IMR-90 (cell line): Measurements from ENCODE around the gene CAMKMT. TPM values are rescaled to one million over a fixed set of nuclear protein-coding genes. Genes with fewer than 3 reads are reported as not detected.
A peak's percentile ranks its signal among the peaks of the same experiment; 100 is the strongest.

Source experiments
- ATAC-seq: fragments of 200-7000 bp; cut with Tn5 transposase; 2 replicates; pipeline ENCODE4 v1.9.1; 2020; ENCODE audit warnings: low read depth, mild to moderate bottlenecking, moderate library complexity
- BruUV-seq: library from RNA; stranded (reverse); fragments of 400-500 nt; replicated peaks from 2 replicates; lab custom pipeline; 2021; lab: Mats Ljungman, UMichigan
- CTCF ChIA-PET: fragments of 300-600 bp; formaldehyde crosslinking; extraction: SDS; loops from one replicate; lab custom pipeline; 2021; ENCODE audit warnings: antibody characterized with exemption; lab: Yijun Ruan, JAX
- POLR2A ChIA-PET: fragments of 300-600 bp; sonication (Branson Sonifier 250); formaldehyde crosslinking; loops from one replicate; lab custom pipeline; 2022; ENCODE audit warnings: antibody characterized with exemption; ENCODE audit not compliant: unreplicated experiment; lab: Charles Lee
- DNase-seq: peaks from one replicate; pipeline ENCODE4 v3.0.0; 2013
- H2AFZ ChIP-seq: replicated peaks from 2 replicates; pipeline ENCODE3; 2013; ENCODE audit warnings: low read length, mild to moderate bottlenecking; ENCODE audit not compliant: poor library complexity
- H2AK5ac ChIP-seq: 2 replicates; pipeline ENCODE4 v1.6.1; 2013; ENCODE audit warnings: low read depth, low read length, inconsistent platforms
- H2AK9ac ChIP-seq: replicated peaks from 2 replicates; pipeline ENCODE3; 2013; ENCODE audit warnings: mild to moderate bottlenecking, low read depth, low read length, moderate library complexity; ENCODE audit not compliant: poor library complexity
- H2BK120ac ChIP-seq: 2 replicates; pipeline ENCODE4 v1.6.1; 2013; ENCODE audit warnings: low read depth, low read length, inconsistent platforms
- H2BK15ac ChIP-seq: 3 replicates; pipeline ENCODE4 v1.6.1; 2013; ENCODE audit warnings: low read depth, low read length, inconsistent platforms
- H2BK20ac ChIP-seq: 2 replicates; pipeline ENCODE4 v1.6.1; 2013; ENCODE audit warnings: low read depth, mild to moderate bottlenecking, inconsistent platforms, low read length, moderate library complexity
- H2BK5ac ChIP-seq: 2 replicates; pipeline ENCODE4 v1.6.1; 2013; ENCODE audit warnings: mild to moderate bottlenecking, low read depth, low read length, inconsistent platforms; ENCODE audit not compliant: poor library complexity, severe bottlenecking
- H3K14ac ChIP-seq: replicated peaks from 2 replicates; pipeline ENCODE4 v1.6.1; 2013; ENCODE audit warnings: low read depth, low read length, inconsistent platforms
- H3K18ac ChIP-seq: 2 replicates; pipeline ENCODE4 v1.6.1; 2013; ENCODE audit warnings: low read depth, low read length, control low read depth
- H3K23ac ChIP-seq: 2 replicates; pipeline ENCODE4 v1.6.1; 2013; ENCODE audit warnings: low read depth, low read length, inconsistent platforms
- H3K27ac ChIP-seq: 2 replicates; pipeline ENCODE4 v1.5.1; 2013; ENCODE audit warnings: mild to moderate bottlenecking, control low read depth, low read length; ENCODE audit not compliant: insufficient read depth
- H3K27me3 ChIP-seq: 2 replicates; pipeline ENCODE4 v1.6.1; 2013; ENCODE audit warnings: low read length; ENCODE audit not compliant: control insufficient read depth, insufficient read depth
- H3K36me3 ChIP-seq: 2 replicates; pipeline ENCODE4 v1.6.1; 2013; ENCODE audit warnings: low read length, mixed read lengths; ENCODE audit not compliant: control insufficient read depth, insufficient read depth
- H3K4ac ChIP-seq: 2 replicates; pipeline ENCODE4 v1.6.1; 2013; ENCODE audit warnings: low read depth, low read length, inconsistent platforms
- H3K4me1 ChIP-seq: 2 replicates; pipeline ENCODE4 v1.6.1; 2013; ENCODE audit warnings: low read length, mixed read lengths; ENCODE audit not compliant: control insufficient read depth, insufficient read depth
- H3K4me2 ChIP-seq: 2 replicates; pipeline ENCODE4 v1.6.1; 2013; ENCODE audit warnings: low read depth, mild to moderate bottlenecking, control low read depth, low read length, moderate library complexity
- H3K4me3 ChIP-seq: 2 replicates; pipeline ENCODE4 v1.5.1; 2013; ENCODE audit warnings: low read depth, mild to moderate bottlenecking, control low read depth, low read length, moderate library complexity; ENCODE audit not compliant: insufficient read depth
- H3K56ac ChIP-seq: 2 replicates; pipeline ENCODE4 v1.6.1; 2013; ENCODE audit warnings: low read length, inconsistent platforms; ENCODE audit not compliant: insufficient read depth; ENCODE audit errors: extremely low read depth
- H3K79me1 ChIP-seq, 2 experiments: 2 replicates each; pipeline ENCODE4 v1.6.1; 2013; ENCODE audit warnings: low read length in 2 of 2, inconsistent platforms in 1 of 2, low read depth in 1 of 2
- H3K9ac ChIP-seq: 2 replicates; pipeline ENCODE4 v1.6.1; 2013; ENCODE audit warnings: low read depth, low read length, control low read depth
- H3K9me1 ChIP-seq: 2 replicates; pipeline ENCODE4 v1.6.1; 2013; ENCODE audit warnings: low read length, inconsistent platforms; ENCODE audit not compliant: insufficient read depth
- H3K9me3 ChIP-seq: 2 replicates; pipeline ENCODE4 v1.6.1; 2013; ENCODE audit warnings: low read length; ENCODE audit not compliant: control insufficient read depth, insufficient read depth
- H4K20me1 ChIP-seq: 2 replicates; pipeline ENCODE4 v1.6.1; 2013; ENCODE audit warnings: low read length, inconsistent platforms; ENCODE audit not compliant: insufficient read depth
- H4K5ac ChIP-seq: 2 replicates; pipeline ENCODE4 v1.6.1; 2013; ENCODE audit warnings: mild to moderate bottlenecking, low read depth, low read length, control low read depth
- H4K8ac ChIP-seq, 2 experiments: 2 replicates each; pipeline ENCODE4 v1.6.1; 2013; ENCODE audit warnings: low read depth in 2 of 2, low read length in 2 of 2, control low read depth in 1 of 2, inconsistent platforms in 1 of 2
- H4K91ac ChIP-seq: 2 replicates; pipeline ENCODE4 v1.6.1; 2013; ENCODE audit warnings: low read depth, low read length, inconsistent platforms; ENCODE audit not compliant: insufficient read depth
- BHLHE40 ChIP-seq: fragments of 150-350 bp; IDR thresholded peaks from 2 replicates; pipeline ENCODE4 v1.6.1; 2016; ENCODE audit warnings: mild to moderate bottlenecking, low read depth, low read length
- CEBPB ChIP-seq: IDR thresholded peaks from 2 replicates; pipeline ENCODE4 v1.6.1; 2012; ENCODE audit warnings: low read depth, low read length, improper control_type of control experiment
- MXI1 ChIP-seq: IDR thresholded peaks from 2 replicates; pipeline ENCODE4 v1.6.1; 2012; ENCODE audit warnings: low read depth, mild to moderate bottlenecking, low read length, moderate library complexity, borderline replicate concordance
- RFX5 ChIP-seq: IDR thresholded peaks from 2 replicates; pipeline ENCODE4 v1.8.0; 2012; ENCODE audit warnings: low read depth, mild to moderate bottlenecking, low read length, moderate library complexity
- WGBS, 2 experiments: methylation state at CpG; one replicate each; pipeline versions ENCODE4 v1.1.5 to v1.1.7; 2013; ENCODE audit warnings: missing lambda C conversion rate in 2 of 2; ENCODE audit not compliant: insufficient read length in 1 of 2; ENCODE audit errors: extremely low coverage in 2 of 2; 5-methylcytosine and 5-hydroxymethylcytosine counted together
- dilution Hi-C: fragments of 300-500 bp; cut with HindIII; formaldehyde crosslinking; loops from one replicate; pipeline ENCODE4 v1.14.3; 2018; ENCODE audit warnings: low sequenced_read_pairs; ENCODE audit not compliant: unreplicated experiment
- in situ Hi-C: fragments of 300-500 bp; cut with MboI; formaldehyde crosslinking; loops from 3 replicates; pipeline ENCODE4 v1.14.3; 2019; ENCODE audit warnings: low sequenced_read_pairs, inconsistent platforms, mixed read lengths
- intact Hi-C: fragments of 100-400 bp; cut with micrococcal nuclease; formaldehyde crosslinking; loops from 2 replicates; pipeline ENCODE4 v1.10.0; 2022
- polyA plus RNA-seq, 3 experiments: library from polyadenylated mRNA; depleted of rRNA; stranded (reverse); fragments of >200 nt; gene quantifications; 2 replicates each; pipeline ENCODE4 v1.2.3, GENCODE V29; 2012; ENCODE audit warnings: low replicate concordance in 1 of 3
- total RNA-seq: library from RNA; depleted of rRNA; stranded (reverse); fragments of >200 nt; gene quantifications from 2 replicates; pipeline ENCODE4 v1.2.3, GENCODE V29; 2012

Gene CAMKMT
- total and polyA plus RNA-seq, 2 of the 4 experiments (the other 2 are of a cell fraction) = 4.4 to 6.8 TPM

- peaks cover 12% of the 10 kb centered on the region for H3K4me1 ChIP-seq
- ChIA-PET CTCF (interaction anchor here (0.7 to 1.0 kb wide), 2 partner anchors 9 to 260 kb away, joined by 3 read pairs; no protein-coding TSS in a partner anchor), POLR2A (interaction anchor here (0.7 kb wide), 1 partner anchor 11 kb away, joined by 3 read pairs; no protein-coding TSS in a partner anchor)
- intact Hi-C loops = no loop called here
- peaks cover 3% of the 10 kb centered on the region; the same call in 1 of the 2 replicates for H4K20me1 ChIP-seq
- peak overlapping the region; percentile 39; the same call in 1 of the 3 replicates for H2BK15ac ChIP-seq
- H2AFZ ChIP-seq = no peak overlapping the region
- dilution Hi-C loops = no loop called here
- H2AK9ac ChIP-seq = no peak overlapping the region
- H2AK5ac ChIP-seq = no peak overlapping the region
- WGBS, 2 experiments = no CpG with 5 or more reads among the region's 2 CpGs
- no TSS peak for BruUV-seq
- H3K9me3 ChIP-seq = no peaks in the 10 kb centered on the region
- peak overlapping the region; percentile 48; the same call in 1 of the 2 replicates for H3K4me2 ChIP-seq
- H2BK120ac ChIP-seq = peak overlapping the region; percentile 58
- ATAC-seq = peak; percentile 8
- peak overlapping the region; percentile 28; the same call in 1 of the 2 replicates for H4K91ac ChIP-seq
- peaks cover 19 to 39% of the 10 kb centered on the region in 2 experiments for H3K79me1 ChIP-seq
- no peaks in the 10 kb centered on the region for H3K27me3 ChIP-seq
- H2BK20ac ChIP-seq = peak overlapping the region; percentile 65
- H3K23ac ChIP-seq = peak overlapping the region; percentile 53; the same call in 1 of the 2 replicates
- H2BK5ac ChIP-seq = peak overlapping the region; percentile 83
- peaks cover 11% of the 10 kb centered on the region for H3K9me1 ChIP-seq
- H4K5ac ChIP-seq = peak overlapping the region; percentile 8; the same call in 1 of the 2 replicates
- peak; percentile 70 for DNase-seq
- TF ChIP-seq MXI1 (no peak), RFX5 (no peak), BHLHE40 (no peak), CEBPB (peak; percentile 43; the same call in 1 of the 2 replicates)
- H3K56ac ChIP-seq = peak overlapping the region; percentile 50; the same call in 1 of the 2 replicates
- peak overlapping the region; percentile 55; the same call in 1 of the 2 replicates for H3K27ac ChIP-seq
- H3K14ac ChIP-seq = peak overlapping the region; percentile 63; the same call in 1 of the 2 replicates
- H3K36me3 ChIP-seq = no peaks in the 10 kb centered on the region; the same call in 1 of the 2 replicates
- in situ Hi-C loops = no loop called here
- H3K4me3 ChIP-seq = no peak overlapping the region
- H3K4ac ChIP-seq = peak overlapping the region; percentile 16; the same call in 1 of the 2 replicates
- H3K18ac ChIP-seq = peak overlapping the region; percentile 24; the same call in 1 of the 2 replicates
- no peak overlapping the region for H3K9ac ChIP-seq
- H4K8ac ChIP-seq = peak overlapping the region in 1 of 2 experiments; percentile 54; a peak in 2 of 4 replicates
These were observed 10.1 kb upstream of the CAMKMT start for GRCh38 chr2:44351676-44352075.
